ENCODE measurements around the gene PTBP3.

The PTBP3 gene

GRCh38 chr9:112174965-112175795 lies 158.2 kb downstream of the PTBP3 start, which contains the start of gene SUSD1:
SUSD1 (minus strand) TSS chr9:112175297; CDS start chr9:112175235, 62 bp downstream.
- H3K9me3 ChIP-seq (ENCODE audit: insufficient read depth, low read depth, low read length) = no peaks in the 10 kb centered on the region
- peak within 1 kb of the TSS; percentile 87 for H3K4me3 ChIP-seq (ENCODE audit: low read length)
- peaks cover 5% of the 10 kb centered on the region; the same call in 1 of the 2 replicates for H3K4me1 ChIP-seq (ENCODE audit: insufficient read depth, low read length)
- H3K36me3 ChIP-seq (ENCODE audit: insufficient read depth, low read depth, low read length) = no peaks in the 10 kb centered on the region
- peak within 1 kb of the TSS; percentile 67; the same call in 1 of the 2 replicates for H3K9ac ChIP-seq (ENCODE audit: low read depth, low read length)
- H3K27ac ChIP-seq (ENCODE audit: low read length) = no peak within 1 kb of the TSS
- H3K27me3 ChIP-seq (ENCODE audit: insufficient read depth, low read length) = peaks cover 47% of the 10 kb centered on the region

- H3K27ac ChIP-seq (ENCODE audit: low read length) = no peak overlapping the region
- H3K4me3 ChIP-seq (ENCODE audit: low read length) = peak overlapping the region; percentile 87
Measured at GRCh38 chr9:112174222-112174964, 159.0 kb downstream of the PTBP3 start.

GRCh38 chr9:112173489-112174221 lies 159.8 kb downstream of the PTBP3 start:
- Histone ChIP-seq H3K27me3 (ENCODE audit: insufficient read depth, low read length) (peaks cover 47% of the 10 kb centered on the region), H3K27ac (ENCODE audit: low read length) (no peak overlapping the region), H3K9ac (ENCODE audit: low read depth, low read length) (no peak overlapping the region), H3K4me3 (ENCODE audit: low read length) (peak overlapping the region; percentile 87; the same call in 1 of the 2 replicates), H3K9me3 (ENCODE audit: insufficient read depth, low read depth, low read length) (no peaks in the 10 kb centered on the region), H3K4me1 (ENCODE audit: insufficient read depth, low read length) (peaks cover 5% of the 10 kb centered on the region; the same call in 1 of the 2 replicates), H3K36me3 (ENCODE audit: insufficient read depth, low read depth, low read length) (no peaks in the 10 kb centered on the region)

More at GRCh38 chr9:112174222-112174964, 159.0 kb downstream of the PTBP3 start:
- Histone ChIP-seq H3K9me3 (ENCODE audit: insufficient read depth, low read depth, low read length) (no peaks in the 10 kb centered on the region), H3K27me3 (ENCODE audit: insufficient read depth, low read length) (peaks cover 47% of the 10 kb centered on the region), H3K9ac (ENCODE audit: low read depth, low read length) (peak overlapping the region; percentile 38; the same call in 1 of the 2 replicates), H3K4me1 (ENCODE audit: insufficient read depth, low read length) (peaks cover 5% of the 10 kb centered on the region; the same call in 1 of the 2 replicates), H3K36me3 (ENCODE audit: insufficient read depth, low read depth, low read length) (no peaks in the 10 kb centered on the region)

GRCh38 chr9:112170968-112171367 lies 162.5 kb downstream of the PTBP3 start:
- no peaks in the 10 kb centered on the region for H3K36me3 ChIP-seq (ENCODE audit: insufficient read depth, low read depth, low read length)
- no peak overlapping the region for H3K4me3 ChIP-seq (ENCODE audit: low read length)
- no peak overlapping the region for H3K9ac ChIP-seq (ENCODE audit: low read depth, low read length)
- peaks cover 29% of the 10 kb centered on the region for H3K27me3 ChIP-seq (ENCODE audit: insufficient read depth, low read length)
- H3K4me1 ChIP-seq (ENCODE audit: insufficient read depth, low read length) = peaks cover 8% of the 10 kb centered on the region; the same call in 1 of the 2 replicates
- H3K27ac ChIP-seq (ENCODE audit: low read length) = no peak overlapping the region
- no peaks in the 10 kb centered on the region for H3K9me3 ChIP-seq (ENCODE audit: insufficient read depth, low read depth, low read length)

GRCh38 chr9:112170235-112170634 lies 163.2 kb downstream of the PTBP3 start:
- Histone ChIP-seq H3K4me1 (ENCODE audit: insufficient read depth, low read length) (peaks cover 8% of the 10 kb centered on the region; the same call in 1 of the 2 replicates), H3K27ac (ENCODE audit: low read length) (no peak overlapping the region)

GRCh38 chr9:112169368-112169767 lies 164.1 kb downstream of the PTBP3 start:
- no peaks in the 10 kb centered on the region for H3K36me3 ChIP-seq (ENCODE audit: insufficient read depth, low read depth, low read length)
- H3K27ac ChIP-seq (ENCODE audit: low read length) = no peak overlapping the region
- H3K9me3 ChIP-seq (ENCODE audit: insufficient read depth, low read depth, low read length) = no peaks in the 10 kb centered on the region
- H3K27me3 ChIP-seq (ENCODE audit: insufficient read depth, low read length) = peaks cover 17% of the 10 kb centered on the region
- no peak overlapping the region for H3K9ac ChIP-seq (ENCODE audit: low read depth, low read length)
- H3K4me3 ChIP-seq (ENCODE audit: low read length) = no peak overlapping the region
- peaks cover 7% of the 10 kb centered on the region; the same call in 1 of the 2 replicates for H3K4me1 ChIP-seq (ENCODE audit: insufficient read depth, low read length)

More at GRCh38 chr9:112170235-112170634, 163.2 kb downstream of the PTBP3 start:
- Histone ChIP-seq H3K36me3 (ENCODE audit: insufficient read depth, low read depth, low read length) (no peaks in the 10 kb centered on the region), H3K9ac (ENCODE audit: low read depth, low read length) (no peak overlapping the region), H3K27me3 (ENCODE audit: insufficient read depth, low read length) (peaks cover 21% of the 10 kb centered on the region), H3K9me3 (ENCODE audit: insufficient read depth, low read depth, low read length) (no peaks in the 10 kb centered on the region), H3K4me3 (ENCODE audit: low read length) (no peak overlapping the region)

GRCh38 chr9:112168197-112168596 lies 165.2 kb downstream of the PTBP3 start:
- no peak overlapping the region for H3K9ac ChIP-seq (ENCODE audit: low read depth, low read length)
- no peaks in the 10 kb centered on the region for H3K36me3 ChIP-seq (ENCODE audit: insufficient read depth, low read depth, low read length)
- H3K27ac ChIP-seq (ENCODE audit: low read length) = no peak overlapping the region
- H3K27me3 ChIP-seq (ENCODE audit: insufficient read depth, low read length) = peaks cover 6% of the 10 kb centered on the region; the same call in 1 of the 2 replicates
- H3K9me3 ChIP-seq (ENCODE audit: insufficient read depth, low read depth, low read length) = no peaks in the 10 kb centered on the region
- peaks cover 4% of the 10 kb centered on the region; the same call in 1 of the 2 replicates for H3K4me1 ChIP-seq (ENCODE audit: insufficient read depth, low read length)
- H3K4me3 ChIP-seq (ENCODE audit: low read length) = no peak overlapping the region
